Measurements from ENCODE around the gene SLC44A1. TPM values are rescaled to one million over a fixed set of nuclear protein-coding genes. Genes with fewer than 3 reads are reported as not detected.

SLC44A1 gene
- polyA plus RNA-seq, 3 donors = 6.9 to 52.1 (median 46.5) TPM

DNA sequence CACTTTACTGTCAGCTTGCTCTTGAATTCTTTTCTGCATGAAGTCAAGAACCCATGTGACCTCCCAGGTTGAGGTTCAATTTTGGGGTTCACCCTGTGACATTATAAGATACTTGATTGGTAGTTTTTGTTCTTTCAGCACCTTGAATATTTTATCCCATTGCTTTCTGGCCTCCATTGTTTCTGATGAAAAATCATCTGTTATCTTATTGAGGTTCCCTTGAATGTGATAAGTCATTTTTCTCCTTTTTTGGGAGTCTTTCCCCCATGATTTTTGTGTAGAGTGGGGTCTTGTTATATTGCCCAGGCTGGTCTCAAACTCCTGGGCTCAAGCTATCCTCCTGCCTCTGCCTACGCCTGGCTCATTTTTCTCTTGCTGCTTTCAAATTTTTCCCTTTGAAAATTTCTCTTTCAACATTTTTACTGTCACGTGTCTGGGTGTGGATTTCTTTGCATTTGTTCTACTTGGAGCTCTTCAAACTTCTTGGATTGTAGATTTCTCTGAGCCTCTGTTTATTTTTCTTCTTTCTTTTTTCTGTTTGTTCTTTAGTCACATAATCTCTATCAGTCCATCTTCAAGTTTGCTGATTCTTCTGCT lies 20.8 kb upstream of the SLC44A1 start:
- Histone ChIP-seq H3K36me3 (replicated peaks in 1 of 2; ENCODE audit: control insufficient read depth in 1 of 2, insufficient read depth in 2 of 2, low read length in 2 of 2) (no peaks in the 10 kb centered on the region), H3K4me2 (replicated peaks; ENCODE audit: extremely low read depth, low read length, poor library complexity, severe bottlenecking) (no peak overlapping the region), H3K4me3 (replicated peaks in 1 of 3; ENCODE audit: low read depth in 2 of 3, low read length in 3 of 3) (no peak overlapping the region), H3K27me3 (ENCODE audit: control insufficient read depth in 2 of 2, insufficient read depth in 2 of 2, low read length in 2 of 2) (no peaks in the 10 kb centered on the region), H3K27ac (ENCODE audit: low read depth in 1 of 2, low read length in 2 of 2) (no peak overlapping the region), H3K79me2 (ENCODE audit: insufficient read depth, low read length) (no peaks in the 10 kb centered on the region), H3K9me3 (replicated peaks in 1 of 2; ENCODE audit: control insufficient read depth in 1 of 2, insufficient read depth in 1 of 2, low read length in 2 of 2) (peaks cover 21 to 38% of the 10 kb centered on the region in 2 donors), H4K20me1 (ENCODE audit: insufficient read depth, low read length) (no peaks in the 10 kb centered on the region), H2AFZ (ENCODE audit: insufficient read depth, low read depth, low read length, poor library complexity, severe bottlenecking) (no peak overlapping the region), H3K9ac (ENCODE audit: insufficient read depth, low read length, poor library complexity, severe bottlenecking) (no peak overlapping the region), H3K4me1 (ENCODE audit: control insufficient read depth in 1 of 2, insufficient read depth in 2 of 2, low read length in 2 of 2) (no peaks in the 10 kb centered on the region)
- intact Hi-C loops (cut with micrococcal nuclease) = no loop called here
- H3K4me1 Mint-ChIP-seq = no peaks in the 10 kb centered on the region
- peaks cover 5 to 12% of the 10 kb centered on the region in 2 donors for H3K36me3 Mint-ChIP-seq
- H3K27ac Mint-ChIP-seq = no peak overlapping the region
- TF ChIP-seq CTCF (IDR thresholded peaks at IDR 0.05) = no peak
- peaks cover 0 to 5% (median 0%) of the 10 kb centered on the region in 3 donors for H3K27me3 Mint-ChIP-seq (ENCODE audit: low read depth in 3 of 3)
- no peak for DNase-seq
- no peak overlapping the region for H3K4me3 Mint-ChIP-seq
- no CpG with 5 or more reads among the region's 2 CpGs for WGBS (ENCODE audit: insufficient coverage)
- H3K9me3 Mint-ChIP-seq = peaks cover 31 to 43% (median 40%) of the 10 kb centered on the region in 7 donors

DNA sequence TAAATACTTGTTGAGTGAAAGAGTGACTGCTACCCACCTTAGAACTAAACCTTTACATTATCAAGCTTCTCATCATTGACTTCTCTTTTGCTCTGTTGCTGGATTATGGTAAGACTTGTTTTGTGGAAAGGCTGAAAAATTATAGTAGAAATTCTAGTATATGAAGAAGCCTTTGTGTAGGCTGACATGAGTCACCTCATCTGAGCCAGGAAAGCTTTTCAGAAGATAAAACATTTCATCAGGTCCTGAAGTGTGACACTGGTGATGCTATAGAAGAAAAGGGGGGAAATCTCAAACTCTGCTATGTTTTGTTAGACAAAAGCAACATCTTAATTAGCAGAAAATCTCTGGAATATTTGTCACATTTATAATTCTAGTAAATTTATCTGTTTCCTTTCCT lies 18.4 kb upstream of the SLC44A1 start:
- Mint-ChIP-seq H3K4me3 (no peak overlapping the region), H3K27me3 (ENCODE audit: low read depth in 3 of 3) (peaks cover 0 to 5% (median 0%) of the 10 kb centered on the region in 3 donors), H3K27ac (no peak overlapping the region), H3K36me3 (peaks cover 5 to 12% of the 10 kb centered on the region in 2 donors), H3K9me3 (peaks cover 31 to 43% (median 40%) of the 10 kb centered on the region in 7 donors), H3K4me1 (no peaks in the 10 kb centered on the region)
- Histone ChIP-seq H3K36me3 (replicated peaks in 1 of 2; ENCODE audit: control insufficient read depth in 1 of 2, insufficient read depth in 2 of 2, low read length in 2 of 2) (no peaks in the 10 kb centered on the region), H3K27me3 (ENCODE audit: control insufficient read depth in 2 of 2, insufficient read depth in 2 of 2, low read length in 2 of 2) (no peaks in the 10 kb centered on the region), H3K9me3 (replicated peaks in 1 of 2; ENCODE audit: control insufficient read depth in 1 of 2, insufficient read depth in 1 of 2, low read length in 2 of 2) (peaks cover 21 to 38% of the 10 kb centered on the region in 2 donors), H3K4me3 (replicated peaks in 1 of 3; ENCODE audit: low read depth in 2 of 3, low read length in 3 of 3) (no peak overlapping the region), H3K79me2 (ENCODE audit: insufficient read depth, low read length) (no peaks in the 10 kb centered on the region), H4K20me1 (ENCODE audit: insufficient read depth, low read length) (no peaks in the 10 kb centered on the region), H3K9ac (ENCODE audit: insufficient read depth, low read length, poor library complexity, severe bottlenecking) (no peak overlapping the region), H3K27ac (ENCODE audit: low read depth in 1 of 2, low read length in 2 of 2) (no peak overlapping the region), H2AFZ (ENCODE audit: insufficient read depth, low read depth, low read length, poor library complexity, severe bottlenecking) (no peak overlapping the region), H3K4me2 (replicated peaks; ENCODE audit: extremely low read depth, low read length, poor library complexity, severe bottlenecking) (no peak overlapping the region), H3K4me1 (ENCODE audit: control insufficient read depth in 1 of 2, insufficient read depth in 2 of 2, low read length in 2 of 2) (no peaks in the 10 kb centered on the region)
- no peak for DNase-seq
- no peak for TF ChIP-seq CTCF (IDR thresholded peaks at IDR 0.05)
- intact Hi-C loops (cut with micrococcal nuclease) = no loop called here
